Measurements from ENCODE around the gene VEPH1.

VEPH1 gene

GRCh38 chr3:157369727-157370421 is 133.3 kb downstream of the VEPH1 start:
- TF ChIP-seq SPI1 (IDR thresholded peaks at IDR 0.05; ENCODE audit: borderline replicate concordance, low read depth) (no peak), GABPA (IDR thresholded peaks at IDR 0.05; ENCODE audit: low read depth) (no peak), POLR2AphosphoS5 (IDR thresholded peaks at IDR 0.05; ENCODE audit: low read depth) (no peak)
- TF ChIP-seq, protein P1, sequence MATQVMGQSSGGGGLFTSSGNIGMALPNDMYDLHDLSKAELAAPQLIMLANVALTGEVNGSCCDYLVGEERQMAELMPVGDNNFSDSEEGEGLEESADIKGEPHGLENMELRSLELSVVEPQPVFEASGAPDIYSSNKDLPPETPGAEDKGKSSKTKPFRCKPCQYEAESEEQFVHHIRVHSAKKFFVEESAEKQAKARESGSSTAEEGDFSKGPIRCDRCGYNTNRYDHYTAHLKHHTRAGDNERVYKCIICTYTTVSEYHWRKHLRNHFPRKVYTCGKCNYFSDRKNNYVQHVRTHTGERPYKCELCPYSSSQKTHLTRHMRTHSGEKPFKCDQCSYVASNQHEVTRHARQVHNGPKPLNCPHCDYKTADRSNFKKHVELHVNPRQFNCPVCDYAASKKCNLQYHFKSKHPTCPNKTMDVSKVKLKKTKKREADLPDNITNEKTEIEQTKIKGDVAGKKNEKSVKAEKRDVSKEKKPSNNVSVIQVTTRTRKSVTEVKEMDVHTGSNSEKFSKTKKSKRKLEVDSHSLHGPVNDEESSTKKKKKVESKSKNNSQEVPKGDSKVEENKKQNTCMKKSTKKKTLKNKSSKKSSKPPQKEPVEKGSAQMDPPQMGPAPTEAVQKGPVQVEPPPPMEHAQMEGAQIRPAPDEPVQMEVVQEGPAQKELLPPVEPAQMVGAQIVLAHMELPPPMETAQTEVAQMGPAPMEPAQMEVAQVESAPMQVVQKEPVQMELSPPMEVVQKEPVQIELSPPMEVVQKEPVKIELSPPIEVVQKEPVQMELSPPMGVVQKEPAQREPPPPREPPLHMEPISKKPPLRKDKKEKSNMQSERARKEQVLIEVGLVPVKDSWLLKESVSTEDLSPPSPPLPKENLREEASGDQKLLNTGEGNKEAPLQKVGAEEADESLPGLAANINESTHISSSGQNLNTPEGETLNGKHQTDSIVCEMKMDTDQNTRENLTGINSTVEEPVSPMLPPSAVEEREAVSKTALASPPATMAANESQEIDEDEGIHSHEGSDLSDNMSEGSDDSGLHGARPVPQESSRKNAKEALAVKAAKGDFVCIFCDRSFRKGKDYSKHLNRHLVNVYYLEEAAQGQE (IDR thresholded peaks at IDR 0.05; ENCODE audit: insufficient replicate concordance, low read depth): no peak
- TF ChIP-seq, protein P2, sequence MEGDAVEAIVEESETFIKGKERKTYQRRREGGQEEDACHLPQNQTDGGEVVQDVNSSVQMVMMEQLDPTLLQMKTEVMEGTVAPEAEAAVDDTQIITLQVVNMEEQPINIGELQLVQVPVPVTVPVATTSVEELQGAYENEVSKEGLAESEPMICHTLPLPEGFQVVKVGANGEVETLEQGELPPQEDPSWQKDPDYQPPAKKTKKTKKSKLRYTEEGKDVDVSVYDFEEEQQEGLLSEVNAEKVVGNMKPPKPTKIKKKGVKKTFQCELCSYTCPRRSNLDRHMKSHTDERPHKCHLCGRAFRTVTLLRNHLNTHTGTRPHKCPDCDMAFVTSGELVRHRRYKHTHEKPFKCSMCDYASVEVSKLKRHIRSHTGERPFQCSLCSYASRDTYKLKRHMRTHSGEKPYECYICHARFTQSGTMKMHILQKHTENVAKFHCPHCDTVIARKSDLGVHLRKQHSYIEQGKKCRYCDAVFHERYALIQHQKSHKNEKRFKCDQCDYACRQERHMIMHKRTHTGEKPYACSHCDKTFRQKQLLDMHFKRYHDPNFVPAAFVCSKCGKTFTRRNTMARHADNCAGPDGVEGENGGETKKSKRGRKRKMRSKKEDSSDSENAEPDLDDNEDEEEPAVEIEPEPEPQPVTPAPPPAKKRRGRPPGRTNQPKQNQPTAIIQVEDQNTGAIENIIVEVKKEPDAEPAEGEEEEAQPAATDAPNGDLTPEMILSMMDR (IDR thresholded peaks at IDR 0.05; ENCODE audit: insufficient read depth, low read length): no peak
- Histone ChIP-seq H3K27ac (replicated peaks) (no peak overlapping the region), H3K27me3 (ENCODE audit: insufficient read depth, poor library complexity, severe bottlenecking) (no peaks in the 10 kb centered on the region), H3K4me3 (replicated peaks; ENCODE audit: insufficient read depth, low read length) (no peak overlapping the region)
- DNase-seq (ENCODE audit: low read depth in 1 of 2, low spot score in 1 of 2): no peak

DNA sequence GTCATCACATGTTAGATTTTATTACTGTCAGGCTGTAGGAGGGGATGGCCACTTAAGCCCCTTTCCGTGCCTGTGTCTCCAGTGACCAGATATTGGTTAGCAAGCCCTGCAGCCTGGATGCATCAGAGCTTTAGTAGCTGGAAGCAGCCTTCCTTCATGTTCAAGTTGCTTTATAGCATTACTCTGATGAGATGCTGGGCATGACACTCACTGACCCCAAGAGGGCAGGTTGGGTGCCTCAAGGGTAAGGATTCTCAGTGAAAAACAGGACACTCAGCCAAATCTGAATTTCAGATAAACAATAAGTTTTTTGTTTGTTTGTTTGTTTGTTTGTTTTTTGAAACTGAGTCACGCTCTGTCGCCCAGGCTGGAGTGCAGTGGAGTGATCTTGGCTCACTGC is 135.0 kb downstream of the VEPH1 start:
- Histone ChIP-seq H3K27ac (replicated peaks) (no peak overlapping the region), H3K4me3 (replicated peaks; ENCODE audit: insufficient read depth, low read length) (no peak overlapping the region), H3K27me3 (ENCODE audit: insufficient read depth, poor library complexity, severe bottlenecking) (no peaks in the 10 kb centered on the region)
- DNase-seq (ENCODE audit: low read depth in 1 of 2, low spot score in 1 of 2): no peak
- TF ChIP-seq GABPA (IDR thresholded peaks at IDR 0.05; ENCODE audit: low read depth): no peak
- TF ChIP-seq, protein P2 (IDR thresholded peaks at IDR 0.05; ENCODE audit: insufficient read depth, low read length): no peak
- no peak for TF ChIP-seq POLR2AphosphoS5 (IDR thresholded peaks at IDR 0.05; ENCODE audit: low read depth)
- no peak for TF ChIP-seq SPI1 (IDR thresholded peaks at IDR 0.05; ENCODE audit: borderline replicate concordance, low read depth)
- TF ChIP-seq, protein P1 (IDR thresholded peaks at IDR 0.05; ENCODE audit: insufficient replicate concordance, low read depth): no peak

DNA sequence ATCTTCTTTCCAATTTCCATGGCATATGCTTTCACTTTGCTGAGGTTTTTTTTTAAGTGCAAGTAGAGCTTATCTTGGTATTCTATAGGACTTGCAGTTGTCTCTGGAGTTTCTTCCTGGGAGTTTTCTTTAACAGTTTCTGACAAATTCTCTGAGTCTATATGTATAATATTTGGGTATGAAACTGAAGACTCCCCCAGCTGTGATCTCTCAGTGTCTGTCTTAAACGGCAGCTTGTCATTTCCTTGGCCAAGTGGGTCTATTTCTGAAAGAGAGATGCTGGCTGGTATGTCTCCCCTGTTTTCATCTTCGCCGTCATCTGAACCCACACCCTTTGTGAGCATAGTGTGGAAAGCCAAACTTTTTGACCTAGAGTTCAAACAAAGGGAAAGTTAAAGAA is 139.8 kb downstream of the VEPH1 start:
- Histone ChIP-seq H3K27me3 (ENCODE audit: insufficient read depth, poor library complexity, severe bottlenecking) (no peaks in the 10 kb centered on the region), H3K27ac (replicated peaks) (no peak overlapping the region), H3K4me3 (replicated peaks; ENCODE audit: insufficient read depth, low read length) (no peak overlapping the region)
- TF ChIP-seq, protein P1 (IDR thresholded peaks at IDR 0.05; ENCODE audit: insufficient replicate concordance, low read depth): no peak
- no peak for TF ChIP-seq GABPA (IDR thresholded peaks at IDR 0.05; ENCODE audit: low read depth)
- TF ChIP-seq POLR2AphosphoS5 (IDR thresholded peaks at IDR 0.05; ENCODE audit: low read depth): no peak
- TF ChIP-seq, protein P2 (IDR thresholded peaks at IDR 0.05; ENCODE audit: insufficient read depth, low read length): no peak
- TF ChIP-seq SPI1 (IDR thresholded peaks at IDR 0.05; ENCODE audit: borderline replicate concordance, low read depth): no peak
- no peak for DNase-seq (ENCODE audit: low read depth in 1 of 2, low spot score in 1 of 2)
